Stomach smooth muscle (tissue), 2 donors: ENCODE measurements around the gene ZNF783.
A peak's percentile ranks its signal among the peaks of the same experiment; 100 is the strongest.
"Not testable (repeated sequence)": the region's sequence is repeated elsewhere in the genome, so short reads cannot be mapped to it uniquely, and the experiment has no call there.

Experiments used
- H3K27ac ChIP-seq: one replicate; pipeline ENCODE4 v1.7.0; 2013; ENCODE audit warnings: mild to moderate bottlenecking, low read length, inconsistent platforms
- H3K27me3 ChIP-seq, 2 donors: one replicate each; pipeline ENCODE4 v1.7.0; 2013; ENCODE audit warnings: low read length in 2 of 2; ENCODE audit not compliant: insufficient read depth in 2 of 2, control insufficient read depth in 1 of 2
- H3K36me3 ChIP-seq, 2 donors: one replicate each; pipeline ENCODE4 v1.7.0; 2013; ENCODE audit warnings: low read length in 2 of 2; ENCODE audit not compliant: control insufficient read depth in 2 of 2, insufficient read depth in 2 of 2
- H3K4me1 ChIP-seq: one replicate; pipeline ENCODE4 v1.7.0; 2013; ENCODE audit warnings: low read length; ENCODE audit not compliant: control insufficient read depth, insufficient read depth
- H3K4me3 ChIP-seq, 2 donors: one replicate each; pipeline ENCODE4 v1.7.0; 2013; ENCODE audit warnings: low read length in 2 of 2
- H3K9ac ChIP-seq, 2 donors: one replicate each; pipeline ENCODE4 v1.7.0; 2013; ENCODE audit warnings: low read length in 2 of 2, mild to moderate bottlenecking in 1 of 2
- H3K9me3 ChIP-seq, 2 donors: one replicate each; pipeline ENCODE4 v1.7.0; 2013; ENCODE audit warnings: low read length in 2 of 2; ENCODE audit not compliant: control insufficient read depth in 2 of 2
- donor health status: healthy.
- donor health status: Pancreatic carcinoma.

The ZNF783 gene

GRCh38 chr7:149256568-149256967 is 5.4 kb upstream of the ZNF783 start:
- H3K27me3 ChIP-seq, result no peaks in the 10 kb centered on the region
- peaks cover 5% of the 10 kb centered on the region for H3K4me1 ChIP-seq
- H3K36me3 ChIP-seq, result peaks cover 31 to 33% of the 10 kb centered on the region in 2 donors
- H3K27ac ChIP-seq, result no peak overlapping the region
- H3K4me3 ChIP-seq, result no peak overlapping the region
- H3K9ac ChIP-seq, result no peak overlapping the region
- H3K9me3 ChIP-seq, result no peaks in the 10 kb centered on the region

- H3K27ac ChIP-seq, result no peak overlapping the region
- no peak overlapping the region for H3K9ac ChIP-seq
- H3K36me3 ChIP-seq, result peaks cover 29% of the 10 kb centered on the region in 2 donors
- H3K9me3 ChIP-seq, result no peaks in the 10 kb centered on the region
- peaks cover 10% of the 10 kb centered on the region for H3K4me1 ChIP-seq
- H3K4me3 ChIP-seq, result no peak overlapping the region
- H3K27me3 ChIP-seq, result no peaks in the 10 kb centered on the region
Measured at GRCh38 chr7:149257146-149257545, 4.8 kb upstream of the ZNF783 start.

- Histone ChIP-seq H3K9ac (peak overlapping the region; percentile 78 to 91), H3K27me3 (no peaks in the 10 kb centered on the region), H3K36me3 (peaks cover 12% of the 10 kb centered on the region in 2 donors), H3K4me1 (peaks cover 17% of the 10 kb centered on the region), H3K4me3 (peak overlapping the region; percentile 73 to 75), H3K9me3 (no peaks in the 10 kb centered on the region), H3K27ac (peak overlapping the region; percentile 87)
Measured at GRCh38 chr7:149261316-149261828, 624 bp upstream of the ZNF783 start.

- H3K4me3 ChIP-seq, result no peak overlapping the region
- peaks cover 29 to 36% of the 10 kb centered on the region in 2 donors for H3K36me3 ChIP-seq
- no peaks in the 10 kb centered on the region for H3K27me3 ChIP-seq
- no peaks in the 10 kb centered on the region for H3K9me3 ChIP-seq
- H3K4me1 ChIP-seq, result peaks cover 13% of the 10 kb centered on the region
- H3K27ac ChIP-seq, result no peak overlapping the region
- H3K9ac ChIP-seq, result no peak overlapping the region
Measured at GRCh38 chr7:149266451-149266850, 4.5 kb downstream of the ZNF783 start.

- Histone ChIP-seq H3K4me1 (peaks cover 3% of the 10 kb centered on the region), H3K27ac (no peak overlapping the region), H3K4me3 (no peak overlapping the region), H3K9ac (no peak overlapping the region), H3K9me3 (no peaks in the 10 kb centered on the region), H3K27me3 (no peaks in the 10 kb centered on the region), H3K36me3 (peaks cover 30 to 41% of the 10 kb centered on the region in 2 donors)
Measured at GRCh38 chr7:149267733-149268132, 5.7 kb downstream of the ZNF783 start.

- H3K36me3 ChIP-seq, result peaks cover 33 to 39% of the 10 kb centered on the region in 2 donors
- not testable (repeated sequence) for H3K4me3 ChIP-seq, H3K27me3 ChIP-seq, H3K4me1 ChIP-seq, H3K27ac ChIP-seq, H3K9me3 ChIP-seq, H3K9ac ChIP-seq
Measured at GRCh38 chr7:149274424-149274823, 12.4 kb downstream of the ZNF783 start.

GRCh38 chr7:149277871-149278270 is 15.9 kb downstream of the ZNF783 start:
- no peak overlapping the region for H3K4me3 ChIP-seq
- peaks cover 29 to 31% of the 10 kb centered on the region in 2 donors for H3K36me3 ChIP-seq
- no peaks in the 10 kb centered on the region for H3K4me1 ChIP-seq
- no peaks in the 10 kb centered on the region for H3K27me3 ChIP-seq
- H3K9me3 ChIP-seq, result no peaks in the 10 kb centered on the region
- no peak overlapping the region for H3K9ac ChIP-seq
- H3K27ac ChIP-seq, result no peak overlapping the region

- no peaks in the 10 kb centered on the region for H3K4me1 ChIP-seq
- no peaks in the 10 kb centered on the region for H3K9me3 ChIP-seq
- H3K9ac ChIP-seq, result no peak overlapping the region
- no peak overlapping the region for H3K27ac ChIP-seq
- peaks cover 26 to 27% of the 10 kb centered on the region in 2 donors for H3K36me3 ChIP-seq
- H3K27me3 ChIP-seq, result no peaks in the 10 kb centered on the region
- no peak overlapping the region for H3K4me3 ChIP-seq
Measured at GRCh38 chr7:149278396-149278795, 16.4 kb downstream of the ZNF783 start.

- H3K9me3 ChIP-seq, result no peaks in the 10 kb centered on the region
- H3K27me3 ChIP-seq, result no peaks in the 10 kb centered on the region
- no peaks in the 10 kb centered on the region for H3K4me1 ChIP-seq
- H3K9ac ChIP-seq, result no peak overlapping the region
- H3K27ac ChIP-seq, result no peak overlapping the region
- no peak overlapping the region for H3K4me3 ChIP-seq
- peaks cover 23 to 25% of the 10 kb centered on the region in 2 donors for H3K36me3 ChIP-seq
Measured at GRCh38 chr7:149279111-149279743, 17.2 kb downstream of the ZNF783 start.

GRCh38 chr7:149280151-149280550 is 18.2 kb downstream of the ZNF783 start:
- Histone ChIP-seq H3K9ac (no peak overlapping the region), H3K4me1 (peaks cover 6% of the 10 kb centered on the region), H3K9me3 (no peaks in the 10 kb centered on the region), H3K36me3 (peaks cover 18 to 25% of the 10 kb centered on the region in 2 donors), H3K4me3 (no peak overlapping the region), H3K27ac (no peak overlapping the region), H3K27me3 (no peaks in the 10 kb centered on the region)
